Loucy (cell line): ENCODE measurements around the gene KLF2.

Experiments
- H2AFZ ChIP-seq: fragments of 200-600 bp; sonication (generic); 2 replicates; pipeline ENCODE4 v1.6.0; 2016; ENCODE audit warnings: antibody characterized with exemption, mild to moderate bottlenecking, low read length, moderate library complexity
- H3F3A ChIP-seq: fragments of 200-600 bp; 2 replicates; pipeline ENCODE4 v1.6.0; 2016; ENCODE audit warnings: antibody characterized with exemption, low read depth, mild to moderate bottlenecking
- H3K27me3 ChIP-seq: fragments of 200-600 bp; sonication (generic); 2 replicates; pipeline ENCODE4 v1.6.1; 2014; ENCODE audit warnings: low read length, mild to moderate bottlenecking; ENCODE audit not compliant: insufficient read depth, poor library complexity, severe bottlenecking
- H3K36me3 ChIP-seq: fragments of 200-600 bp; sonication (generic); 2 replicates; pipeline ENCODE4 v1.6.1; 2016; ENCODE audit warnings: low read length; ENCODE audit not compliant: insufficient read depth
- H3K4me1 ChIP-seq: fragments of 200-600 bp; sonication (generic); 2 replicates; pipeline ENCODE4 v1.5.1; 2014; ENCODE audit warnings: low read length, mild to moderate bottlenecking; ENCODE audit not compliant: insufficient read depth, poor library complexity, severe bottlenecking
- H3K4me2 ChIP-seq: fragments of 200-600 bp; sonication (generic); 2 replicates; pipeline ENCODE4 v1.6.0; 2014; ENCODE audit warnings: antibody characterized with exemption, low read length, low read depth, mild to moderate bottlenecking; ENCODE audit not compliant: poor library complexity, severe bottlenecking
- H3K4me3 ChIP-seq: fragments of 200-600 bp; sonication (generic); 2 replicates; pipeline ENCODE4 v1.5.1; 2014; ENCODE audit warnings: low read length, mild to moderate bottlenecking, mixed read lengths; ENCODE audit not compliant: poor library complexity, severe bottlenecking
- H3K79me2 ChIP-seq: fragments of 200-600 bp; sonication (generic); 2 replicates; pipeline ENCODE4 v1.6.1; 2014; ENCODE audit warnings: low read length; ENCODE audit not compliant: insufficient read depth
- H3K9ac ChIP-seq: fragments of 200-600 bp; sonication (generic); 2 replicates; pipeline ENCODE4 v1.6.0; 2014; ENCODE audit warnings: mild to moderate bottlenecking, low read depth, low read length, moderate library complexity; ENCODE audit not compliant: poor library complexity, severe bottlenecking
- H3K9me2 ChIP-seq: fragments of 200-600 bp; sonication (generic); replicated peaks from 2 replicates; pipeline ENCODE4 v1.6.1; 2016; ENCODE audit warnings: low read depth, low read length, mixed read lengths
- H3K9me3 ChIP-seq: fragments of 200-600 bp; sonication (generic); 2 replicates; pipeline ENCODE4 v1.6.1; 2014; ENCODE audit warnings: mild to moderate bottlenecking, antibody characterized with exemption, low read length, low read depth; ENCODE audit not compliant: insufficient read depth
- H4K20me1 ChIP-seq: fragments of 200-600 bp; sonication (generic); 2 replicates; pipeline ENCODE4 v1.6.0; 2014; ENCODE audit warnings: antibody characterized with exemption, low read length, mild to moderate bottlenecking; ENCODE audit not compliant: insufficient read depth, poor library complexity, severe bottlenecking
- EZH2phosphoT487 ChIP-seq: fragments of 200-600 bp; IDR thresholded peaks from 2 replicates; pipeline ENCODE4 v1.6.1; 2018; ENCODE audit warnings: antibody characterized with exemption, mild to moderate bottlenecking, moderate library complexity, borderline replicate concordance
- TF ChIP-seq, protein P1 (sequence below): fragments of 200-600 bp; sonication (generic); conservative IDR thresholded peaks from 2 replicates; pipeline ENCODE4 v1.5.1; 2014; ENCODE audit warnings: mild to moderate bottlenecking, antibody characterized with exemption, low read length

Gene KLF2

DNA sequence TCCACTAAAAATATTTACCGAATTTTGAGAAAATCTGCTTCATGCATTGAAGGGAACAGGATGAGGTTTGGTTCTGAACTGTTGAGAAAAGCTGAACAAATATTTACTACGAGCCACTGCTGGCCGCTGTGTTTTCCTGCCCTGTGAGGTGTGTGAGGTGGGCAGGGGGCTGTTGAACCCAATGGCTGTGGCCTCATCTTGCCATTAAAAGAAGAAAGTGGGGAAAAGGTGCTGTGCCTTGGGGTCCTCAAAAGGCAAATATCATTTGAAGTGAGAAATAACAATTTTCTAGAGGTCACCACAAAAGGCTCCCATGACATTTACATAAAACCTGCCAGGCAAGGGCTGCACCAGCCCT, 44.7 kb downstream of the KLF2 start:
- no peaks in the 10 kb centered on the region for H3K79me2 ChIP-seq
- H4K20me1 ChIP-seq, result no peaks in the 10 kb centered on the region
- peaks cover 3% of the 10 kb centered on the region; the same call in 1 of the 2 replicates for H3F3A ChIP-seq
- TF ChIP-seq, protein P1, sequence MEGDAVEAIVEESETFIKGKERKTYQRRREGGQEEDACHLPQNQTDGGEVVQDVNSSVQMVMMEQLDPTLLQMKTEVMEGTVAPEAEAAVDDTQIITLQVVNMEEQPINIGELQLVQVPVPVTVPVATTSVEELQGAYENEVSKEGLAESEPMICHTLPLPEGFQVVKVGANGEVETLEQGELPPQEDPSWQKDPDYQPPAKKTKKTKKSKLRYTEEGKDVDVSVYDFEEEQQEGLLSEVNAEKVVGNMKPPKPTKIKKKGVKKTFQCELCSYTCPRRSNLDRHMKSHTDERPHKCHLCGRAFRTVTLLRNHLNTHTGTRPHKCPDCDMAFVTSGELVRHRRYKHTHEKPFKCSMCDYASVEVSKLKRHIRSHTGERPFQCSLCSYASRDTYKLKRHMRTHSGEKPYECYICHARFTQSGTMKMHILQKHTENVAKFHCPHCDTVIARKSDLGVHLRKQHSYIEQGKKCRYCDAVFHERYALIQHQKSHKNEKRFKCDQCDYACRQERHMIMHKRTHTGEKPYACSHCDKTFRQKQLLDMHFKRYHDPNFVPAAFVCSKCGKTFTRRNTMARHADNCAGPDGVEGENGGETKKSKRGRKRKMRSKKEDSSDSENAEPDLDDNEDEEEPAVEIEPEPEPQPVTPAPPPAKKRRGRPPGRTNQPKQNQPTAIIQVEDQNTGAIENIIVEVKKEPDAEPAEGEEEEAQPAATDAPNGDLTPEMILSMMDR, result no peak
- no peak for TF ChIP-seq EZH2phosphoT487
- H2AFZ ChIP-seq, result no peak overlapping the region
- H3K9me3 ChIP-seq, result no peaks in the 10 kb centered on the region
- H3K4me2 ChIP-seq, result peak overlapping the region; percentile 64
- no peak overlapping the region for H3K9ac ChIP-seq
- H3K4me1 ChIP-seq, result peaks cover 85% of the 10 kb centered on the region
- H3K4me3 ChIP-seq, result peak overlapping the region; percentile 13
- no peaks in the 10 kb centered on the region for H3K9me2 ChIP-seq
- H3K27me3 ChIP-seq, result no peaks in the 10 kb centered on the region
- no peaks in the 10 kb centered on the region for H3K36me3 ChIP-seq

GRCh38 chr19:16369664-16370576, 45.3 kb downstream of the KLF2 start:
- Histone ChIP-seq H3K27me3 (no peaks in the 10 kb centered on the region), H3K79me2 (no peaks in the 10 kb centered on the region), H3F3A (peaks cover 3% of the 10 kb centered on the region; the same call in 1 of the 2 replicates), H3K9ac (no peak overlapping the region), H2AFZ (no peak overlapping the region), H4K20me1 (no peaks in the 10 kb centered on the region), H3K9me2 (no peaks in the 10 kb centered on the region), H3K9me3 (no peaks in the 10 kb centered on the region), H3K4me2 (peak overlapping the region; percentile 75), H3K36me3 (peaks cover 5% of the 10 kb centered on the region; the same call in 1 of the 2 replicates), H3K4me3 (no peak overlapping the region), H3K4me1 (peaks cover 85% of the 10 kb centered on the region)
- TF ChIP-seq, protein P1, result no peak
- TF ChIP-seq EZH2phosphoT487, result no peak

GRCh38 chr19:16370641-16371391, 46.2 kb downstream of the KLF2 start:
- Histone ChIP-seq H3K79me2 (no peaks in the 10 kb centered on the region), H3F3A (peaks cover 3% of the 10 kb centered on the region; the same call in 1 of the 2 replicates), H2AFZ (no peak overlapping the region), H3K4me1 (peaks cover 81% of the 10 kb centered on the region), H4K20me1 (no peaks in the 10 kb centered on the region), H3K9me2 (no peaks in the 10 kb centered on the region), H3K4me2 (peak overlapping the region; percentile 75), H3K27me3 (no peaks in the 10 kb centered on the region), H3K4me3 (peak overlapping the region; percentile 55), H3K36me3 (peaks cover 14% of the 10 kb centered on the region; the same call in 1 of the 2 replicates), H3K9ac (peak overlapping the region; percentile 35), H3K9me3 (no peaks in the 10 kb centered on the region)
- no peak for TF ChIP-seq EZH2phosphoT487
- TF ChIP-seq, protein P1, result no peak
